Muscle layer of duodenum (tissue), 2 donors: ENCODE measurements around the gene RCCD1.
A peak's percentile ranks its signal among the peaks of the same experiment; 100 is the strongest.

ENCODE experiments used
- H3K27ac ChIP-seq: one replicate; pipeline ENCODE4 v1.7.0; 2013; ENCODE audit warnings: mild to moderate bottlenecking, low read length
- H3K27me3 ChIP-seq: one replicate; pipeline ENCODE4 v1.7.0; 2013; ENCODE audit warnings: low read depth, mild to moderate bottlenecking, control low read depth, low read length
- H3K36me3 ChIP-seq, 2 donors: one replicate each; pipeline ENCODE4 v1.7.0; 2013; ENCODE audit warnings: low read length in 2 of 2, control low read depth in 1 of 2, mild to moderate bottlenecking in 1 of 2; ENCODE audit not compliant: insufficient read depth in 2 of 2, control insufficient read depth in 1 of 2
- H3K4me1 ChIP-seq, 2 donors: one replicate each; pipeline ENCODE4 v1.7.0; 2013; ENCODE audit warnings: low read length in 2 of 2, mild to moderate bottlenecking in 2 of 2, control low read depth in 1 of 2, moderate library complexity in 1 of 2; ENCODE audit not compliant: insufficient read depth in 2 of 2, control insufficient read depth in 1 of 2
- H3K4me3 ChIP-seq, 2 donors: one replicate each; pipeline ENCODE4 v1.7.0; 2013; ENCODE audit warnings: low read length in 2 of 2, low read depth in 1 of 2, mild to moderate bottlenecking in 1 of 2
- H3K9me3 ChIP-seq, 2 donors: one replicate each; pipeline ENCODE4 v1.7.0; 2013; ENCODE audit warnings: low read length in 2 of 2, control low read depth in 1 of 2, mild to moderate bottlenecking in 1 of 2; ENCODE audit not compliant: control insufficient read depth in 1 of 2
- donor health status: healthy.

Gene RCCD1

GRCh38 chr15:90979582-90979981, 24.9 kb downstream of the RCCD1 start:
- Histone ChIP-seq H3K9me3 (no peaks in the 10 kb centered on the region), H3K27me3 (no peaks in the 10 kb centered on the region), H3K4me3 (no peak overlapping the region), H3K27ac (no peak overlapping the region), H3K4me1 (no peaks in the 10 kb centered on the region), H3K36me3 (no peaks in the 10 kb centered on the region)

- no peaks in the 10 kb centered on the region for H3K36me3 ChIP-seq
- no peaks in the 10 kb centered on the region for H3K4me1 ChIP-seq
- no peak overlapping the region for H3K27ac ChIP-seq
- no peak overlapping the region for H3K4me3 ChIP-seq
- no peaks in the 10 kb centered on the region for H3K9me3 ChIP-seq
- no peaks in the 10 kb centered on the region for H3K27me3 ChIP-seq
Measured at GRCh38 chr15:90981681-90982080, 27.0 kb downstream of the RCCD1 start.

- Histone ChIP-seq H3K27ac (no peak overlapping the region), H3K36me3 (no peaks in the 10 kb centered on the region), H3K4me3 (no peak overlapping the region), H3K27me3 (no peaks in the 10 kb centered on the region), H3K4me1 (no peaks in the 10 kb centered on the region), H3K9me3 (no peaks in the 10 kb centered on the region)
Measured at GRCh38 chr15:90982135-90982534, 27.5 kb downstream of the RCCD1 start.

- no peak overlapping the region for H3K4me3 ChIP-seq
- no peaks in the 10 kb centered on the region for H3K27me3 ChIP-seq
- no peaks in the 10 kb centered on the region for H3K4me1 ChIP-seq
- no peak overlapping the region for H3K27ac ChIP-seq
- H3K36me3 ChIP-seq, result no peaks in the 10 kb centered on the region
- no peaks in the 10 kb centered on the region for H3K9me3 ChIP-seq
Measured at GRCh38 chr15:90986790-90987507, 32.3 kb downstream of the RCCD1 start.

GRCh38 chr15:90987561-90988141, 33.0 kb downstream of the RCCD1 start:
- Histone ChIP-seq H3K36me3 (no peaks in the 10 kb centered on the region), H3K4me1 (no peaks in the 10 kb centered on the region), H3K9me3 (no peaks in the 10 kb centered on the region), H3K27ac (no peak overlapping the region), H3K4me3 (no peak overlapping the region), H3K27me3 (no peaks in the 10 kb centered on the region)

GRCh38 chr15:90988296-90988695, 33.6 kb downstream of the RCCD1 start:
- H3K27ac ChIP-seq, result no peak overlapping the region
- H3K36me3 ChIP-seq, result no peaks in the 10 kb centered on the region
- H3K9me3 ChIP-seq, result no peaks in the 10 kb centered on the region
- peaks cover 0 to 2% of the 10 kb centered on the region in 2 donors for H3K4me1 ChIP-seq
- H3K27me3 ChIP-seq, result no peaks in the 10 kb centered on the region
- no peak overlapping the region for H3K4me3 ChIP-seq

GRCh38 chr15:90989040-90989768, 34.5 kb downstream of the RCCD1 start:
- H3K27ac ChIP-seq, result no peak overlapping the region
- no peaks in the 10 kb centered on the region for H3K27me3 ChIP-seq
- no peak overlapping the region for H3K4me3 ChIP-seq
- H3K9me3 ChIP-seq, result no peaks in the 10 kb centered on the region
- peaks cover 0 to 3% of the 10 kb centered on the region in 2 donors for H3K4me1 ChIP-seq
- no peaks in the 10 kb centered on the region for H3K36me3 ChIP-seq

- Histone ChIP-seq H3K27ac (no peak overlapping the region), H3K4me3 (no peak overlapping the region), H3K36me3 (no peaks in the 10 kb centered on the region), H3K4me1 (peaks cover 0 to 3% of the 10 kb centered on the region in 2 donors), H3K9me3 (no peaks in the 10 kb centered on the region), H3K27me3 (no peaks in the 10 kb centered on the region)
Measured at GRCh38 chr15:90990446-90990845, 35.8 kb downstream of the RCCD1 start.

- no peak overlapping the region for H3K27ac ChIP-seq
- H3K27me3 ChIP-seq, result no peaks in the 10 kb centered on the region
- no peaks in the 10 kb centered on the region for H3K36me3 ChIP-seq
- H3K4me3 ChIP-seq, result no peak overlapping the region
- H3K4me1 ChIP-seq, result peaks cover 0 to 3% of the 10 kb centered on the region in 2 donors
- no peaks in the 10 kb centered on the region for H3K9me3 ChIP-seq
Measured at GRCh38 chr15:90991587-90992285, 37.1 kb downstream of the RCCD1 start.

GRCh38 chr15:90994059-90994416, 39.4 kb downstream of the RCCD1 start:
- peaks cover 7 to 13% of the 10 kb centered on the region in 2 donors for H3K36me3 ChIP-seq
- H3K4me1 ChIP-seq, result peaks cover 0 to 3% of the 10 kb centered on the region in 2 donors
- no peaks in the 10 kb centered on the region for H3K27me3 ChIP-seq
- H3K27ac ChIP-seq, result peak overlapping the region; percentile 45
- no peaks in the 10 kb centered on the region for H3K9me3 ChIP-seq
- H3K4me3 ChIP-seq, result peak overlapping the region; percentile 88 to 92
